Activated CD4-positive, alpha-beta T cell treated with anti-CD3 and anti-CD28 coated beads, Interleukin-2, amount 50 U/mL, for 16 hours (primary cell): ENCODE measurements around the gene TREML1.
A peak's percentile ranks its signal among the peaks of the same experiment; 100 is the strongest.
"Not testable (repeated sequence)": the region's sequence is repeated elsewhere in the genome, so short reads cannot be mapped to it uniquely, and the experiment has no call there.

Source experiments
- DNase-seq: peaks from one replicate; pipeline ENCODE4 v3.0.0-alpha.2; 2020

Gene TREML1

GRCh38 chr6:41135062-41135832 is 18.9 kb downstream of the TREML1 start:
- no peak for DNase-seq

- DNase-seq: no peak
Observed at GRCh38 chr6:41132254-41132653, 21.9 kb downstream of the TREML1 start.

GRCh38 chr6:41125282-41125681 is 28.9 kb downstream of the TREML1 start:
- DNase-seq: no peak

GRCh38 chr6:41122918-41123317 is 31.2 kb downstream of the TREML1 start:
- DNase-seq: no peak

DNA sequence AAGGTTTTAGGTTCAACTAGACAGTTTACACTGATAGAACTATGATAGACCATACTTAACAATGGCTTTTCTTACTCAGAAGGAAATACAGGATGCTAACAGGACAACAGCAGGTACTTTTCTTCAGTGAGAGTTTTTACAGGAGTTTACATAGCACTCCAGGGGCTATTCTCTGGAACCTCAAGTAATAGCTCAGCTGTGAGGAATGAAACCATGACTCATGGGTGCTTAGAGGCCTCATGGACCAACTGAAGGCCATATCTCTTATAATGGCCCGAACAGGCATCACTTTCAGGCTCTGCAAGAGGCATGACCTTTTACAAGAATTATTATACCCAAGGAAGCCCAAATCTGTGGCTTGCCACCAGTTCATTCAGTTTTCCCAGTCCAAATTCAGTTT is 31.8 kb downstream of the TREML1 start:
- no peak for DNase-seq

- DNase-seq: no peak
Observed at GRCh38 chr6:41120058-41120457, 34.1 kb downstream of the TREML1 start.

DNA sequence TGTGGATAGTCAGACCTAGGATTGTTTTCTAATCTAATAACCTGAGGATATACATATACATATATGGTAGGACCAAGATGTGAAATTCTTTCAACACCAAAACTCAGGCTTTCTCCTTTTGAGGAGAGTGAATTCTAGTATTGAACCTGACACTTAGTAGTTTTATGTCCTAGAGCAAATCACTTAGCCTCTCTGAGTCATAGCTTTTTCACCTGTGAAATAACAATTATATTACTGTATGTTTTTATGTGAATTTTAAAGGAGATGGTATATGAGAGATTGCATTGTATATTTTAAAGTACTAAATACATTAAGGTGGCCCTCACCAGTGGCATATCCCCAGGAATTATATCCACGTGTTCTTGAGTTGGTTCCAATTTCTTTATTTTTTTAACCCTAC is 34.6 kb downstream of the TREML1 start:
- no peak for DNase-seq

DNA sequence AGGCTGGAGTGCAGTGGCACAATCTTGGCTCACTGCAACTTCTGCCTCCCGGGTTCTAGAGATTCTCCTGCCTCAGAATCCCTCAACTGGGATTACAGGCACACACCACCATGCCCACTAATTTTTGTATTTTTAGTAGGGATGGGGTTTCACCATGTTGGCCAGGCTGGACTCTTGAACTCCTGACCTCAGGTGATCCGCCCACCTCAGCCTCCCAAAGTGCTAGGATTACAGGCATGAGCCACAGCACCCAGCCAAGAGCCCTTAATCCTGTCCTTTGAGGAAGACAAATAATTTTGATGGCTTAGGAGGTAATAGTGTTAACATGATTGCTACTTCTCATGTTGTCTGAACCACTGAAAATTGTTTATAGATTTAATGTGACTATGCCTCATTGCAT is 39.1 kb downstream of the TREML1 start:
- DNase-seq: not testable (repeated sequence)

DNA sequence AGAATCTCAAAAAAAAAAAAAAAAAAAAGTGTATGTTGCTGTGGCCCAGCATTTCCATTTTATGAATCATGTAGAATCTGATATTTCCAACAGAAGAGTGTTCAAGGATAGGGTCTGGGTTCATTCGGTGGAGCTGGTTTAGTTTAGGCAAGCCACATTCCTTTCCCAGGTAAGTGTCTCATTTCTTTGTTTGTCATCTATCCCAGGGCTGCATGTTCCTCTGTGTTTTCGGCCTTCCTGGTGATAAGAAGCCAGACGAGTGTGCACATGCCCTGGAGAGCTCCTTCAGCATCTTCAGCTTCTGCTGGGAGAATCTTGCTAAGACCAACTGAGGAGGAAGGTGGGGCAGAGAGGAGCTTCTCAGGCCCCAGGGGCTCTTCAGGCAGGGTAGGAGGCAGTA is 43.1 kb downstream of the TREML1 start:
- no peak for DNase-seq

- DNase-seq: peak; percentile 74
Observed at GRCh38 chr6:41103847-41104246, 50.3 kb downstream of the TREML1 start.

GRCh38 chr6:41100871-41101287 is 53.3 kb downstream of the TREML1 start:
- DNase-seq: no peak
